ENCODE data around the gene CLASP2.

DNA sequence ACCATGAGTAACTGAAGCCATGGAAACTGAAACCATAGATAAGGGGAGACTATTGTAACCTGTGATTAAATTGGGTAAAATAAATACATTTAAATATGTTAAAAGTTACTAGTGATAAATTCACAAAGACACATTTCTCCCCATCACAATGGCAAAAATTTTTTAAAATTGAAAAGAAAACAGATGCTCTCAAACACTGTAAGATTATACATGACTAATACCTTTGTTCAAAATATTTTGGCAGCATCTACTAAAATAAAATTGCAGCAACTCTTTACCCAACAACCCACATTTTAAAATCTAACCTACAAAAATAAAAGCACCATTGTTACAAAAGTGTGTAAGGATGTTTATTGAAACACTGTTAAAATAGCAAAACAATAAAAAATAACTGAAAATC is 93.3 kb downstream of the CLASP2 start:
- TF ChIP-seq, protein P1, sequence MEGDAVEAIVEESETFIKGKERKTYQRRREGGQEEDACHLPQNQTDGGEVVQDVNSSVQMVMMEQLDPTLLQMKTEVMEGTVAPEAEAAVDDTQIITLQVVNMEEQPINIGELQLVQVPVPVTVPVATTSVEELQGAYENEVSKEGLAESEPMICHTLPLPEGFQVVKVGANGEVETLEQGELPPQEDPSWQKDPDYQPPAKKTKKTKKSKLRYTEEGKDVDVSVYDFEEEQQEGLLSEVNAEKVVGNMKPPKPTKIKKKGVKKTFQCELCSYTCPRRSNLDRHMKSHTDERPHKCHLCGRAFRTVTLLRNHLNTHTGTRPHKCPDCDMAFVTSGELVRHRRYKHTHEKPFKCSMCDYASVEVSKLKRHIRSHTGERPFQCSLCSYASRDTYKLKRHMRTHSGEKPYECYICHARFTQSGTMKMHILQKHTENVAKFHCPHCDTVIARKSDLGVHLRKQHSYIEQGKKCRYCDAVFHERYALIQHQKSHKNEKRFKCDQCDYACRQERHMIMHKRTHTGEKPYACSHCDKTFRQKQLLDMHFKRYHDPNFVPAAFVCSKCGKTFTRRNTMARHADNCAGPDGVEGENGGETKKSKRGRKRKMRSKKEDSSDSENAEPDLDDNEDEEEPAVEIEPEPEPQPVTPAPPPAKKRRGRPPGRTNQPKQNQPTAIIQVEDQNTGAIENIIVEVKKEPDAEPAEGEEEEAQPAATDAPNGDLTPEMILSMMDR (IDR thresholded peaks at IDR 0.05; ENCODE audit: insufficient read depth, low read depth, low read length) = no peak
- TF ChIP-seq EZH2 (IDR thresholded peaks at IDR 0.05; ENCODE audit: insufficient read depth, low read length) = no peak
